Germinal center (tissue), 1 donor: Measurements from ENCODE around the gene LYZL1.
"Not testable (repeated sequence)": the region's sequence is repeated elsewhere in the genome, so short reads cannot be mapped to it uniquely, and the experiment has no call there.

ENCODE experiments used
- DNase-seq: peaks from one replicate; pipeline ENCODE4 v3.0.0; 2012; ENCODE audit warnings: mixed read lengths, low spot score

Gene LYZL1

DNA sequence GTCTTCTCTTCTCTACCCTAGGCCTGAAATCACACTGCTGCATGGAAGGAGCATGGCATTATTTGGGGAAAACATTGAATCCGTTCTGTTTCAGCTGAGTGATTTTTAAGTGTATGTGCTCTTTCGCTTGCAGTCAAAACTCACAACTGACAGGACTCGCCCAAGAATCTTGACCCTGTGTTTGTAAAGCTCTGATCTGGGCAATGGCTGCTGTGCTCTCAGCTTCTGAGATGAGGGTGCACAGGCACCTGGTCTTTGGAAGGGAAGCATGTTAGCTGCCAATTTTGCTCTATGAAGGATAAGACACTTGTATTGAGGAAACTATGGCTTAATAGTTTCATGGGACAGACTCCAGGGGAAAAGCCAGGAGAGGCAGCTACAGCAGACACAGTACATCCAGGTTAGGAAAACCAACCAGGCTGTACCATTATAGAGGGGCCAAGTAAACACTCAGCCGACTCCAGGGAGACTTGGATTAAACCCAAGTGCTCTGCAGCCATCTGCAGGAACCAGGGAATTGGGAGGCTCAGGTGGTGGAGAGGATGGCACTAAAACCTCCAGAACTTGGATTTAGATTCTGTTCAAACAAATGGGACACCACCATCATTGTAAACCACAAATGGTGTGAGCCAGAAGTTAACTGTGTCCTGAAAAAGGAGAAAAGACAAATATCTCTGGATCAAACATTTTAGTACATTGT is 43.3 kb downstream of the LYZL1 start:
- DNase-seq = no peak

DNA sequence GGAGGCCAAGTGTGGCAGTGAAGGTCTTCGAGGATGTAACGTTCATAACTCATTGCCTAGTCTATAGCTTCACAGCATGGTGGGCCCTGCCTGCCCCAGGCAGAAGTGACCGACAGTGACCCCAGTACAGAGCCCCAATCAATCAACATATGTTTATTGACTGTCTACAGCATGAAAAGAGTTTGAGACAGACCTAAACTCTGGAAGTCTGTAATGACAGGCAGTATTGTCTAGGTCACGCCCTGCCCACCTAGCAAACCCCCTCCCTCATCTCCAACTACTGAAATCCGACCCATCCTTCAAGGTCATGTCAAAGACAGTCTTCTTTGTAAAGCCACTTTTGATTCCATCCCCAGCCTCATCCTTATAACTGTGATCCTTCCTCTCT is 43.9 kb downstream of the LYZL1 start:
- no peak for DNase-seq

DNA sequence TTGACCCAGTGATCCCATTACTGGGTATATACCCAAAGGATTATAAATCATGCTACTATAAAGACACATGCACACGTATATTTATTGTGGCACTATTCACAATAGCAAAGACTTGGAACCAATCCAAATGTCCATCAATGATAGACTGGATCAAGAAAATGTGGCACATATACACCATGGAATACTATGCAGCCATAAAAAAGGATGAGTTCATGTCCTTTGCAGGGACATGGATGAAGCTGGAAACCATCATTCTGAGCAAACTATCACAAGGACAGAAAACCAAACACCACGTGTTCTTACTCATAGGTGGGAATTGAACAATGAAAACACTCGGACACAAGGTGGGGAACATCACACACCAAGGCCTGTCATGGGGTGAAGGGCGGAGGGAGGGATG is 48.7 kb downstream of the LYZL1 start:
- not testable (repeated sequence) for DNase-seq

- DNase-seq = no peak
These were observed 54.8 kb downstream of the LYZL1 start for GRCh38 chr10:29343607-29344038.

- no peak for DNase-seq
These were observed 55.4 kb downstream of the LYZL1 start for GRCh38 chr10:29344073-29344820.

- DNase-seq = no peak
These were observed 56.5 kb downstream of the LYZL1 start for GRCh38 chr10:29345144-29345909.

DNA sequence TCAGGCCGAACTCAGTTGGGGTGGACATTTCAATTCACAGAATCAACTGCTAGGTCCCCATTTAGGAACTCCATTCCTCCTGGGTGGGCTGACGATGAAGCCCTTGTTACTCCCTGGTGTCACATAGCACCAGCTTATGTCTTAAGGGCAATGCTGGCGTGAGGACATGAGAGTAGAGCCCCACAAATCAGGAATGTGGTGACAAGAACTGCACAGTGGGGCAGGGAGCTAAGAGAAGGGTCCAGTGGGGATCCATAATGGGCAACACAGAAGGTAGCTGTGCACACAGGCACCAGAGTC is 57.0 kb downstream of the LYZL1 start:
- no peak for DNase-seq

DNA sequence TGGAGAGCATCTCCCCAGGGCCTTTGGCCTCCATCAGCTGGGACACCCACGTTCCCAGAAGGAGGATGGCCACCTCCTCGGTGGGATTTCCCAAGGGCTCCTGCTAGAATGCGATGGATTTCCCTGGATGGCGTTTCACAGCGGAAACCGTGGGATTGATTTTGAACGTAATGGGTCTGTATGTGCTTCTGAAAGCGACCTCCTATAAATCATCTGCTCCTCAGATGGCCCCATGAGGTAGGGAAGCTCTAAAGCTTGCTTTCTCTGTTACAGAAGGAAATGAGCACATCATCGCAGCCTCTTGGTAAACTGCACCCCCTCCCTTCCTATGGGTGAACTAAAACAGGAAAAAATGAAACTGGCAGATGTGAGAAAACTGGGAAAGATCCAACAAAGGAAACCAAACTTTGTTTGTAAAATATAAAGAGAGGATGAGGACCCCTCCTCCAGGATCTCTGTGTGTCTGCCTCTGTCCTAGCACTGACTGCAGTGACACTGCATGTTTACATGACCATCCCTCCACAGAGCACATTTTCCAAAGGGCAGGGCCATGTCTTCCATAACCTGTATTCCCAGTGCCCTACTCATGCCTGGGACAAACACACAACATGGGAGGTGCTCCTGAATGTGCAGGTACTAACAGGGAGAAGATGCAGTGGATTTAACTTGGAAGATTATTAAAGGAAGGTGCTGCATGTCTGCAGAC is 57.6 kb downstream of the LYZL1 start:
- no peak for DNase-seq

DNA sequence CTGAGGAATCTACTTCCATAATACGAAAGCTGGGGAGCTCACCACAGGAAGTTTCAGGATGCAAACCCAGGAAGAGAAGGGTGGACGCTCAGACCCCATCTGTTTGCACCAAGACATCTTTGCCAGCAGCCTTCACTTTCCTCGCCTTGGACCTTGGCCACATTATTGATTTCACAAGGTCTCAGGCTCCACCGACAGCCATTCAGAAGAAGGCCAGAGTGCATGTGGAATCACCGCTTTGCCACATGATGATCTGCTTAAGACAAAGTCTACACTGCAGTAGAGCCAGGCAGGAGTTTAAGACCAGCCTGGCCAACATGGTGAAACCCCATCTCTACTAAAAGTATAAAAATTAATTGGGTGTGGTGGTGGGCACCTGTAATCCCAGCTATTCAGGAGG is 60.0 kb downstream of the LYZL1 start:
- no peak for DNase-seq

DNA sequence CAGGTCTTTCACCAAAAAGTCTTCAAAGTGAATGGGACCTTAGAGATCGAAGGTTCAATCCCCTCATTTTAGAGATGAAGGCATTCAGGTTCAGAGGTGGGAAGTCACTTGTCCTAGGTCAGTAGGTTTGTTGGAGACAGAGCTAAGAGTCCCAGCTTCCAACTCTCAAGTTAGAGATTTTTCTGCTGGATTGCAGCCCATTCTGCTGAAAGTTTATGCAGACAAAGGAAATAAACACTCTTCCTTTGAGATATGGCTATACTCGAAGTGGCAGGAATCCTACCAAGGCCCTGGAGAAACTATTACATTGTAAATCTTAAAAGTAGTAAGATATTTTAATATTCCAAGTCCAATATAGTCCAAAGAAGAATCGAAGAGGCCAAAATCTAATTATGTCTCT is 64.4 kb downstream of the LYZL1 start:
- no peak for DNase-seq

DNA sequence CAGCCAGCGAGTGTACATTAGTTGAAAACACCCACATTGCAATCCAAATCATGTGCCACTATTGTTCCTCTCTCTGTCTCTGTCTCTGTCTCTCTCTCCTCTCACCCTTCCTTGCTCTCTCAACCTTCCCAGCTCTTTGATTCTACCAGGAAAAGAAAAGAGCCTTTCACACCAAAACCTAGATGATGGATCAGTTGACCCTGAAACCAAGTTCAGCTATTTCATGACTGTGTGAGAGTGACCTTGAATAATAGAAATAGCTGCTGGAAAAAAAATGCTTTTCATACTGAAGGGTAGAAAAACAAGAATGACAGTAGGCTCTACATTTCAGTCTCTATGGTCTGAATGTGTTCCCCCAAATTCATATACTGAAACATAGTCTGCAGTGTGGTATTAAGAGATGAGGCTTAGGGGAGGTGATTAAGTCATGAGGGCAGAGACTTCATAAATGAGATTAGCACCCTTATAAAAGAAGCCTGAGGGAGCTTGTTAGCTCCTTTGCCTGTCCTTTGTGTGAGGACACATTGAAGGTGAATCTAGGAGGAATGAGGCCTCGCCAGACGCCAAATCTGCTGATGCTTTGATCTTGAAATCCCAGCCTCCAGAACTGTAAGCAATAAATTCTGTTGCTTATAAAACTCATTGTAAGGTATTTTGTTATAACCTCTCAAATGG is 65.2 kb downstream of the LYZL1 start:
- DNase-seq = no peak

DNA sequence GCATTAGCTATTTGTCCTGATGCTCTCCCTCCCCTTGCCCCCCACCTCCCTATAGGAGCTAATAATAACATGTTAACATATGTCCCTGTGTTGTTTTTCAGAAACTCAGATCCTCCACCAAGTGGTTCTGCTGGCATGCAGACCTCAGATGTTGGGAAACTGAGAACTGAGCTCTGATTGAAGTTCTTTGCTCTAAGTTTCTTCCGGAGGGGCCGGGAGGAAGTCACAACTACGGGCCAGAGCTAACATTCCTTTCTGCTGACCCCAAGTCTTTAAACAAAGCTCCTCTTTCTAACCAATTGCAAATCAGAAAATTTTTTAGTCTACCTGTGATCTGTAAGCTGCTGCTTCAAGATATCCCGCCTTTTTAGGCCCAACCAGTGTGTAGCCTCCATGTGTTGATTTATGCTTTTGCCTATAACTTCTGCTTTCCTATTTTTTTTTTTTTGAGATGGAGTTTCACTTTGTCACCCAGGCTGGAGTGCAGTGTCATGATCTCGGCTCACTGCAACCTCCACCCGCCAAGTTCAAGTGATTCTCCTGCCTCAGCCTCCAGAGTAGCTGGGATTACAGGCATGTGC is 66.6 kb downstream of the LYZL1 start:
- DNase-seq = no peak

DNA sequence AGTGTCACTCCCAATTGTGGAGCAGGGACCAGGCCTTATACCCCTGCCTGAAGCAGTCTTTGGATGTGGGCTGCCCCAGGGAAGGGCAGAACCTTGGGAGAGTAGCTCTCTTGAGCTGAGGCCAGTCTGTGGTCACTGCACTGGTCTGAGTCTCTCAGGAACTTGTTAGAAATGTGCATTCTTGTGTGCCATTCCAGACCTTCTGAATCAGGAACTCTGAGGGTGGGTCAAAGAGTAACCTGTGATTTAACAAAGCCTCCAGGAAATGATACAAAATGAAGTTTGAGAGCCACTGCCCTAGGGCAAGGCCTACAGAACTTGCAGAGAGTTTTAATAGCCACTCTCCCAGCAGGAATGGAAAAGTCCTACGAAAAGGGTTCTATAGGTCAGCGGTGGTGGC is 68.1 kb downstream of the LYZL1 start:
- no peak for DNase-seq

- DNase-seq = no peak
These were observed 69.2 kb downstream of the LYZL1 start for GRCh38 chr10:29358010-29358616.

GRCh38 chr10:29360215-29360853 is 71.5 kb downstream of the LYZL1 start:
- DNase-seq = not testable (repeated sequence)
